Ectodermal cell (in vitro differentiated cells): ENCODE results near the gene STIL.
"Not testable (repeated sequence)": the region's sequence is repeated elsewhere in the genome, so short reads cannot be mapped to it uniquely, and the experiment has no call there.

Experiments used
- H3K27ac ChIP-seq: 2 replicates; pipeline ENCODE4 v1.7.0; 2013; ENCODE audit warnings: mild to moderate bottlenecking, low read depth, low read length; ENCODE audit not compliant: insufficient read depth, poor library complexity, severe bottlenecking
- H3K27me3 ChIP-seq: 2 replicates; pipeline ENCODE4 v1.7.0; 2013; ENCODE audit warnings: mild to moderate bottlenecking, low read length; ENCODE audit not compliant: insufficient read depth, control insufficient read depth, poor library complexity, severe bottlenecking
- H3K36me3 ChIP-seq: one replicate; pipeline ENCODE4 v1.7.0; 2013; ENCODE audit warnings: low read length; ENCODE audit not compliant: control insufficient read depth, insufficient read depth
- H3K4me1 ChIP-seq: one replicate; pipeline ENCODE4 v1.7.0; 2013; ENCODE audit warnings: low read length; ENCODE audit not compliant: control insufficient read depth, insufficient read depth
- H3K4me3 ChIP-seq: 2 replicates; pipeline ENCODE4 v1.7.0; 2013; ENCODE audit warnings: low read depth, low read length, control low read depth; ENCODE audit not compliant: insufficient read depth
- H3K9me3 ChIP-seq: 2 replicates; pipeline ENCODE4 v1.7.0; 2013; ENCODE audit warnings: mild to moderate bottlenecking, low read length, moderate library complexity; ENCODE audit not compliant: control insufficient read depth
- WGBS, 2 experiments: methylation state at CpG; one replicate each; pipeline ENCODE4 v1.1.7; 2013; ENCODE audit warnings: missing lambda C conversion rate in 2 of 2; 5-methylcytosine and 5-hydroxymethylcytosine counted together

Gene STIL

DNA sequence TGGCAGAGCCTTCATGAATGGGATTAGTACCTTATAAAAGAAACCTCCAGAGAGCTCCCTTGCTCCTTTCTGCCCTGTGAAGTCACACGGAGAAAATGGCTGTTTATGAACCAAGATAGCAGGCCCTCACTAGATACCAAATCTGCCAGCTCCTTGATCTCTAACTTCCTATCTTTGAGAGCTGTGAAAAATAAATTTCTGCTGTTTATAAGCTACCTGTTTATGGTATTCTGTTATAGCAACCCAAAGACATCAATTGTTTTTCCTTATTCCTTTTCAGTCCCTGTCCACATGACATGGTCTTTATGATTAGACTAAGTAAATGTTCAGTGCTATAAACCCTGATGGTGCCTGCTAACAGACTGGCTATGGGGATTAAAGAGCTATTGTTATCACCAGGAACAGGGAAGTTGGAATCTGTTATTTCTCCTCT, 9.7 kb upstream of the STIL start:
- WGBS, 2 experiments, result 36 to 62% methylated on average over 1 of the region's 1 CpG
- Histone ChIP-seq H3K4me3 (no peak overlapping the region), H3K27me3 (no peaks in the 10 kb centered on the region), H3K27ac (no peak overlapping the region), H3K4me1 (no peaks in the 10 kb centered on the region), H3K9me3 (no peaks in the 10 kb centered on the region), H3K36me3 (no peaks in the 10 kb centered on the region)

DNA sequence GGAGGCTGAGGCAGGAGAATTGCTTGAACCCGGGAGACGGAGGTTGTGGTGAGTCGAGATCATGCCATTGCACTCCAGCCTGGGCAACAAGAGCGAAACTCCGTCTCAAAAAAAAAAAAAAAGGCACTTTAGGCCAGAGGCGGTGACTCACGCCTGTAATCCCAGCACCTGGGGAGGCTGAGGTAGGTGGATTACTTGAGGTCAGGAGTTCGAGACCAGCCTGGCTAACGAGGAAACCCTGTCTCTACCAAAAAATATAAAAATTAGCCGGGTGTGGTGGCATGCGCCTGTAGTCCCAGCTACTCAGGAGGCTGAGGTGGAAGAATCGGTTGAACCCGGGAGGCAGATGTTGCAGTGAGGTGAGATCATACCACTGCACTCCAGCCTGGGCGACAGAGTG, 6.0 kb upstream of the STIL start:
- H3K36me3 ChIP-seq, H3K4me1 ChIP-seq, H3K27ac ChIP-seq, H3K9me3 ChIP-seq, H3K4me3 ChIP-seq, H3K27me3 ChIP-seq: not testable (repeated sequence)
- WGBS, 2 experiments, result 90 to 94% methylated on average over 14 of the region's 14 CpGs

GRCh38 chr1:47317841-47318240, 3.9 kb upstream of the STIL start:
- Histone ChIP-seq H3K4me3 (no peak overlapping the region), H3K9me3 (no peaks in the 10 kb centered on the region), H3K27me3 (no peaks in the 10 kb centered on the region), H3K4me1 (no peaks in the 10 kb centered on the region), H3K27ac (no peak overlapping the region), H3K36me3 (no peaks in the 10 kb centered on the region)
- WGBS, 2 experiments, result 97 to 98% methylated on average over 1 of the region's 1 CpG

DNA sequence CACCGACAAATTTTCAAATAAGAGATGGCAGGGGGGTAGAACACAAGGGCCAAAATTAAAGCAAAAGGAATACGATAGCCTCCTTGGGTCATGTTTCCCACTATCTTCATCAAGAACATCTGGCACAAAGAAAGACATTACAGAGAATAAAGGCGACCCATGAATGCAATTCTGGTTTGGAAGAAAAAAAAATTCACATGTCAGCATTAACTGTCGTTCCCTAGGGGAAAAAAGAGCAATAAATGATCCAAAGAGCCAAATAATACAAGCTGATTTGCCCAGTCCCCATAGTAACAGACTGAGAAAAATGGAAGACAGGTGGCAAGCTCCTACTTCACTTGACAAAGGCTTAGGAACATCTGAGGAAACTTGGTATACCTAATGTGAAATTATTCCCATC, 4.5 kb downstream of the STIL start:
- Histone ChIP-seq H3K36me3 (peaks cover 15% of the 10 kb centered on the region), H3K27ac (no peak overlapping the region), H3K4me3 (no peak overlapping the region), H3K9me3 (no peaks in the 10 kb centered on the region), H3K27me3 (no peaks in the 10 kb centered on the region), H3K4me1 (no peaks in the 10 kb centered on the region)
- WGBS, 2 experiments, result 88 to 95% methylated on average over 4 of the region's 4 CpGs

DNA sequence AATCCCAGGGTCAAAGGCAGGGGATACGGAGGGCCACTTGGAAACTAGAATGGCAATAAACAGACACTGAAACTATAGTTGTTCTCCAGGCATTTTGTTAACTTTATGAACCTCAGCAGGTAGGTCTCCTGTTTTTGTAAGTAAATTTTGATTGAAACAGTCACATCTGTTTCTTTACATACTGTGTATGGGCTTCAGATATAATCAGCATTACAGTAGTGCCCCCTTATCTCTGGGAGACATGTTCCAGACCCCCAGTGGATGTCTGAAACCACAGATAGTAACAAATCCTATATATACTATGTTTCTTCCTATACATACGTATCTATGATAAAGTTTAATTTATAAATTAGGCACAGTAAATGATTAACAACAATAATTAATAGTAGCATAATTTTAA, 11.5 kb downstream of the STIL start:
- H3K4me3 ChIP-seq, result no peak overlapping the region
- no peaks in the 10 kb centered on the region for H3K9me3 ChIP-seq
- WGBS, 2 experiments, result 97 to 100% methylated on average over 1 of the region's 2 CpGs
- H3K4me1 ChIP-seq, result no peaks in the 10 kb centered on the region
- no peak overlapping the region for H3K27ac ChIP-seq
- peaks cover 46% of the 10 kb centered on the region for H3K36me3 ChIP-seq
- H3K27me3 ChIP-seq, result no peaks in the 10 kb centered on the region

DNA sequence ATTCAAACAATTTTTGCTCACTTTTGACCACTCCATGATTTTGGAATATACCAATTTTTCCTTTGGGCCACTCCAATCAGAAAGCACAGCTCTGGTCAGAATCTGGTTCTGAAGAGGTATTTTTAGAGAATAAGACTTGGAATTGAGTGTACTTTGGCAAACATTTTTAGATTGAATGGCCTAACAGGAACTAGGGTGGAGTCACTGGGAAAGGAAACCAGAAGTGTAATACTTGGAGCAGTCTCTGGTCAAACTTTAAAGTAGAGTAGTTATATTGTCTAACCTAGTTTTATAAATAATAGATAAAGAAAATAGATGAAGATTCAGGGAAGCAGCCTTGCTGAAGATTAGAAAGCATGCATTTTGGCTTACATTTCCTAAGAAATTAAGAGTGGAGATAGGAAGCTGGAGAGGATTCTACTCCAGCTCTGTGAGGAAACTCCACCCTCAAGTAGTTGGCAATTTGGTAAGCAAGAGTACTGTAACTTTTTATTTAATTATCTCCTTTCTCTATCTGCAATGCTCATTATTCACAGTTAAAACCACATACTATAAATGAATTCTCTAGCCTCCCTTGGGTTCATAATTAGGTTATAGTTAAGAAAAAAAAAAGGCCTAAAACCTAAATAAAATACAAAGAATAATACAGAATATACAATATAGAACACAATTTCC, 15.8 kb downstream of the STIL start:
- Histone ChIP-seq H3K4me1 (no peaks in the 10 kb centered on the region), H3K27me3 (no peaks in the 10 kb centered on the region), H3K36me3 (peaks cover 32% of the 10 kb centered on the region), H3K4me3 (no peak overlapping the region), H3K9me3 (no peaks in the 10 kb centered on the region), H3K27ac (no peak overlapping the region)

GRCh38 chr1:47295579-47295978, 18.4 kb downstream of the STIL start:
- H3K36me3 ChIP-seq, result peaks cover 17% of the 10 kb centered on the region

GRCh38 chr1:47294863-47295262, 19.1 kb downstream of the STIL start:
- not testable (repeated sequence) for H3K4me3 ChIP-seq, H3K9me3 ChIP-seq, H3K27me3 ChIP-seq, H3K27ac ChIP-seq, H3K4me1 ChIP-seq
- peaks cover 20% of the 10 kb centered on the region for H3K36me3 ChIP-seq
- WGBS, 2 experiments, result 93 to 96% methylated on average over 6 of the region's 6 CpGs

More at GRCh38 chr1:47295579-47295978, 18.4 kb downstream of the STIL start:
- no peak overlapping the region for H3K4me3 ChIP-seq
- H3K27ac ChIP-seq, result no peak overlapping the region
- WGBS, 2 experiments, result 92% methylated on average over 2 of the region's 2 CpGs; no CpG with 5 or more reads in 1 of the 2 experiments
- no peaks in the 10 kb centered on the region for H3K27me3 ChIP-seq
- H3K9me3 ChIP-seq, result no peaks in the 10 kb centered on the region
- no peaks in the 10 kb centered on the region for H3K4me1 ChIP-seq

- H3K9me3 ChIP-seq, H3K4me3 ChIP-seq, H3K27me3 ChIP-seq, H3K4me1 ChIP-seq, H3K27ac ChIP-seq: not testable (repeated sequence)
- 93 to 96% methylated on average over 2 of the region's 4 CpGs for WGBS, 2 experiments
- peaks cover 20% of the 10 kb centered on the region for H3K36me3 ChIP-seq
Measured at GRCh38 chr1:47288116-47288515, 25.8 kb downstream of the STIL start.

- peaks cover 31% of the 10 kb centered on the region for H3K36me3 ChIP-seq
- H3K4me3 ChIP-seq, result no peak overlapping the region
- H3K27me3 ChIP-seq, result no peaks in the 10 kb centered on the region
- WGBS, 2 experiments, result 93 to 97% methylated on average over 3 of the region's 3 CpGs
- H3K4me1 ChIP-seq, result no peaks in the 10 kb centered on the region
- H3K27ac ChIP-seq, result no peak overlapping the region
- H3K9me3 ChIP-seq, result no peaks in the 10 kb centered on the region
Measured at GRCh38 chr1:47280142-47280541, 33.8 kb downstream of the STIL start.

DNA sequence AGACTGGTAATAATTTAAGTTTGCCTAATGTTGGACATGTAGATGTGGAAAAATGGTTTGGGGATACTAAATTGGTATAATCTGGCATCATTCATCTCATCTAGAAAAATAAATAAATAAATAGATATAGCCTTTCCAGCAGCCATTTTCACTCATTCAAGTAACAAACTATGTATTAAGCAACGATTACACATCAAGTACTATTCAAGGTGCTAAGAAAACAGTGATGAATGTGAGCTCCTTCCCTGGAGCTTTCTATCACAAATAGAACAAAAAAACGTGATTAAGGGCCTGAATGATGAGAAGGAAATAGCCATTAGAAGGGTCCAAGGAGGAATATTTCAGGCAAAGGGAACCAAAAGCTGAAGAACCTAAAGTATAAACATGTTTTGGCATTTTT, 37.1 kb downstream of the STIL start:
- H3K36me3 ChIP-seq, result peaks cover 22% of the 10 kb centered on the region
- H3K27ac ChIP-seq, result no peak overlapping the region
- 81 to 97% methylated on average over 2 of the region's 2 CpGs for WGBS, 2 experiments

More for the DNA sequence above, 37.1 kb downstream of the STIL start:
- Histone ChIP-seq H3K27me3 (no peaks in the 10 kb centered on the region), H3K9me3 (no peaks in the 10 kb centered on the region), H3K4me1 (no peaks in the 10 kb centered on the region), H3K4me3 (no peak overlapping the region)
